Tibial artery (tissue), 4 donors: Measurements from ENCODE around the gene VEPH1.

ENCODE experiments used
- DNase-seq, 2 donors: peaks; one replicate each; pipeline ENCODE4 v3.0.0-alpha.2; 2019
- H3K27ac ChIP-seq, 2 donors: fragments of 200-600 bp; sonication (generic) in 1 of 2; 1 replicate in 1 of 2; 2 replicates in 1 of 2; pipeline ENCODE4 v1.5.1; 2018 to 2019; ENCODE audit warnings: mild to moderate bottlenecking in 1 of 2
- H3K27me3 ChIP-seq, 2 donors: fragments of 200-600 bp; sonication (generic) in 1 of 2; one replicate each; pipeline versions ENCODE4 v1.5.1 to v1.6.0; 2016 to 2019
- H3K36me3 ChIP-seq, 3 donors: fragments of 200-600 bp; sonication (generic) in 2 of 3; one replicate each; pipeline ENCODE4 v1.5.1; 2016 to 2019; ENCODE audit warnings: mild to moderate bottlenecking in 2 of 3
- H3K4me1 ChIP-seq, 4 donors: fragments of 200-600 bp; sonication (generic) in 2 of 4; 1 replicate in 3 of 4; 2 replicates in 1 of 4; pipeline ENCODE4 v1.5.1; 2016 to 2019
- H3K4me3 ChIP-seq, 2 donors: fragments of 200-600 bp; sonication (generic) in 1 of 2; 1 replicate in 1 of 2; 2 replicates in 1 of 2; pipeline ENCODE4 v1.5.1; 2018 to 2019; ENCODE audit warnings: mild to moderate bottlenecking in 2 of 2
- H3K9me3 ChIP-seq, 3 donors: fragments of 200-600 bp; sonication (generic) in 1 of 3; one replicate each; pipeline ENCODE4 v1.5.1; 2016 to 2019
- intact Hi-C: fragments of 100-400 bp; cut with DNase I; formaldehyde crosslinking; loops from one replicate; pipeline ENCODE4 v1.15.0; 2023; ENCODE audit warnings: low total_unique reads
- TF ChIP-seq, protein P1 (sequence below), 2 experiments: fragments of 200-600 bp in 1 of 2; fragments of 450-650 bp in 1 of 2; IDR thresholded peaks; one replicate each; pipeline ENCODE4 v1.5.1; 2017 to 2019; ENCODE audit warnings: antibody characterized with exemption in 2 of 2, mild to moderate bottlenecking in 1 of 2, moderate library complexity in 1 of 2

The VEPH1 gene

DNA sequence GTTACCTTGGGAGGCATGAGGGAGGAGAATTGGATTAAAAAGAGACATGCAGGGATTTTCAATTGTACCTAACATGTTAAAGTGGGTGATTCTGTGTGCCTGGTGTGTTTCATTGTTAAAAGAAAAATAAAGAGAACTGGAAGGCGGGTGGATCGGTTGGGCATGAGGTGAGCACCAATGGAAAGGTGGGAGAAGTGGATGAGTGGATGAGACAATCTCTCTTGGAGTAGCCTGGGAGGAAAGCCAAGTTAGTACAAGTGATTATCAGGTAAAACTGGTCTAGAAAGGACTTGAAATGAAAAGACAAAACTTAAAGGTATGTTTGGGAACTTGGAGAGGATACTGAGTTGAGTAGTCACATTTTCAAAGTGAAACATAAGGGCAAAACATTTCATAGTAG, 12.1 kb downstream of the VEPH1 start:
- Histone ChIP-seq H3K27ac (no peak overlapping the region), H3K27me3 (no peaks in the 10 kb centered on the region), H3K36me3 (no peaks in the 10 kb centered on the region), H3K9me3 (no peaks in the 10 kb centered on the region), H3K4me1 (no peaks in the 10 kb centered on the region), H3K4me3 (no peak overlapping the region)
- intact Hi-C loops = loop anchor here (10.0 kb wide), 1 partner anchor 286 kb away; no protein-coding TSS in a partner anchor
- TF ChIP-seq, protein P1, sequence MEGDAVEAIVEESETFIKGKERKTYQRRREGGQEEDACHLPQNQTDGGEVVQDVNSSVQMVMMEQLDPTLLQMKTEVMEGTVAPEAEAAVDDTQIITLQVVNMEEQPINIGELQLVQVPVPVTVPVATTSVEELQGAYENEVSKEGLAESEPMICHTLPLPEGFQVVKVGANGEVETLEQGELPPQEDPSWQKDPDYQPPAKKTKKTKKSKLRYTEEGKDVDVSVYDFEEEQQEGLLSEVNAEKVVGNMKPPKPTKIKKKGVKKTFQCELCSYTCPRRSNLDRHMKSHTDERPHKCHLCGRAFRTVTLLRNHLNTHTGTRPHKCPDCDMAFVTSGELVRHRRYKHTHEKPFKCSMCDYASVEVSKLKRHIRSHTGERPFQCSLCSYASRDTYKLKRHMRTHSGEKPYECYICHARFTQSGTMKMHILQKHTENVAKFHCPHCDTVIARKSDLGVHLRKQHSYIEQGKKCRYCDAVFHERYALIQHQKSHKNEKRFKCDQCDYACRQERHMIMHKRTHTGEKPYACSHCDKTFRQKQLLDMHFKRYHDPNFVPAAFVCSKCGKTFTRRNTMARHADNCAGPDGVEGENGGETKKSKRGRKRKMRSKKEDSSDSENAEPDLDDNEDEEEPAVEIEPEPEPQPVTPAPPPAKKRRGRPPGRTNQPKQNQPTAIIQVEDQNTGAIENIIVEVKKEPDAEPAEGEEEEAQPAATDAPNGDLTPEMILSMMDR (IDR thresholded peaks at IDR 0.05) = no peak
- no peak for DNase-seq

DNA sequence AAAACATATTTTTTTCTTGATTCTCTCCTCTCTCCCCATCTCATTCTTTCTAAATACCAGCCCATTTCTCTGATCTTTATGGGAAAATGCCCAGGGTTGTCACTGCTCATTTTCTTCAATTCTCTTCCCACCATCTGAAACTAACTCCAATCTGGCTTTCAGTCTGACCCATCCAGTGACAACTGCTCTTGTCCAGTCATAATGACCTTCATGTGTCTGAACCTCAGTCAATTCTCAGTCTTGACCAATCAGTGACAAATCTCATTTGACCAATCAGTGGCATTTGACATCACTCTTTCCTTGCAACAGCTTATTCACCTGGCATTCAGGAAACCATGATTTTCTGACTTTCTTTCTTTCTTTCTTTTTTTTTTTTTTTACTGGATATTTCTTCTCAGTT, 15.1 kb downstream of the VEPH1 start:
- Histone ChIP-seq H3K4me1 (no peaks in the 10 kb centered on the region), H3K4me3 (no peak overlapping the region), H3K27me3 (no peaks in the 10 kb centered on the region), H3K9me3 (no peaks in the 10 kb centered on the region), H3K27ac (no peak overlapping the region), H3K36me3 (no peaks in the 10 kb centered on the region)
- TF ChIP-seq, protein P1 (IDR thresholded peaks at IDR 0.05) = no peak
- intact Hi-C loops = no loop called here
- no peak for DNase-seq

DNA sequence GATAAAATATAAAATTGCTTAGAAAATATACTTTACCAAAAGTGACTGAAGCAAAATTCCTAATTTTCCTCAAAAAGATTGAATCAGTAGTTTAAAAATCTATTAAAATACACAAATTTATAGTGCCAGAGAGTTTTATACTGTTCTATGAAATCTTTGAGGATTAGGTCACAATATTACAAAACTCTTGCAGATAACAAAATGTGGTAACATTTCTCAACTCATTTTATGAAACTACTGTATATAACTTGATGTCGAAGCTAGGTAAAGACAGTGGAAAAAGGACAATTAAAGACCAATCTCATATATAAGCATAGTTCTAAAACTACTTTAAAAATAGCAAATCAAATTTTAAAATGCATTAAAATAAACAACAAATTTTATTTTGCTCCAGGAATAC, 15.9 kb downstream of the VEPH1 start:
- no peaks in the 10 kb centered on the region for H3K9me3 ChIP-seq
- no peaks in the 10 kb centered on the region for H3K4me1 ChIP-seq
- H3K27me3 ChIP-seq = no peaks in the 10 kb centered on the region
- no peak for DNase-seq
- H3K4me3 ChIP-seq = no peak overlapping the region
- TF ChIP-seq, protein P1 (IDR thresholded peaks at IDR 0.05) = no peak
- no peak overlapping the region for H3K27ac ChIP-seq
- H3K36me3 ChIP-seq = no peaks in the 10 kb centered on the region
- intact Hi-C loops = no loop called here

DNA sequence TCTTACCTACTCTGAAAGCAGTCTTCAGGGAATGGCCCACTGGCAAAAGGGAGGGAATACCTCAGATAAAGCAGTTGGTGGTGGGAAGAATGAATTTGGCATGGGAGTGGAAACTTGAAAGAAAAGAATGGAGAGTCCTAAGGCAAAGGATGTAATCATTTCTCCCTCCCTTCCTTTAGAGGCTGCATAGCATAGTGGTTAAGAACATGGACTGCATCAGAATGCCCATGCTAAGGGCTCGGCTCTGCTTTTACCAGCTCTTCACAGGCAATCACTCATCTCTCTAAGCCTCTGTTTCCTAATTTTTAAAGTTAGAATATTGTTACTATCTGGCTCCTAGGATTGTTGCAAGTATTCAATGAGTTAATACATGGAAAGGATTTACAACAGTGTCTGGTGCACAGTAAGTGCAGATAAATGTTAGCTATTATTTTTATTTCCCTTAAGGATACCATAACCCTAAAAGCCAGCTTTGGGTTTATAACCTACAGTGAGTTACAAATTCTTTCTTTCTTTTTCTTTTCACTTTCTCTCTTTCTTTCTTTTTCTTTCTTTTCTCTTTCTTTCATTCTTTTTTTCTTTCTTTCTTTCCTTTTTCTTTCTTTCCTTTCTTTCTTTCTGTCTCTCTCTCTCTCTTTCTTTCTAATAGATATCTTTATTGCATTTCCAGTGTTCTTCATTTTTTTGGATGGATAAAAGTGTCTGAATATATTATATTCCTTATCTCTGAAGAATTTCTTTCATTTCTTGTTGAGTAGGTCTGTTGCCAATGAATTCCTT, 23.6 kb downstream of the VEPH1 start:
- DNase-seq = no peak
- TF ChIP-seq, protein P1 (IDR thresholded peaks at IDR 0.05) = no peak
- intact Hi-C loops = no loop called here
- no peaks in the 10 kb centered on the region for H3K36me3 ChIP-seq
- H3K27me3 ChIP-seq = no peaks in the 10 kb centered on the region
- H3K9me3 ChIP-seq = no peaks in the 10 kb centered on the region
- no peak overlapping the region for H3K27ac ChIP-seq
- no peaks in the 10 kb centered on the region for H3K4me1 ChIP-seq
- no peak overlapping the region for H3K4me3 ChIP-seq

DNA sequence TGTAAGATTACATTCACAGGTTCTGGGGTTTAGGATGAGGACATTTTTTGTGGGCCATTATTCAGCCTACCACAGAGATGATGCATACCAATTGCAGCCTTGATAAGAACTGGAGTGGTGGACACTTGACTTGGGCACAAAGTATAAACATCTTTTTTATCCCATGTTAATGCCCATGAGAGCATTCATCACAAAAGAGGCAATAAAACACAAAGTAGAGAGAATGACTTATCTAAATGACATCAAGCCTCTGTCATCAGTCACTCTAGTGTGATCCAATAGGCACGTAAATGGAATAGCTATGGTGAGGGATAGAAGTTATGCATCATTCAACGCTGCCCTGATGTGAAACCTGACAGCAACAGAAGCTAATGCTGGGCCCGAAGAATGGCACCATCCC, 25.8 kb downstream of the VEPH1 start:
- intact Hi-C loops = no loop called here
- TF ChIP-seq, protein P1 (IDR thresholded peaks at IDR 0.05) = no peak
- no peak overlapping the region for H3K4me3 ChIP-seq

More for the DNA sequence above, 25.8 kb downstream of the VEPH1 start:
- no peaks in the 10 kb centered on the region for H3K36me3 ChIP-seq
- no peaks in the 10 kb centered on the region for H3K4me1 ChIP-seq
- DNase-seq = no peak
- H3K27ac ChIP-seq = no peak overlapping the region
- H3K27me3 ChIP-seq = no peaks in the 10 kb centered on the region
- no peaks in the 10 kb centered on the region for H3K9me3 ChIP-seq
